Right lobe of liver (tissue), 6 donors: ENCODE data around the gene KRTAP4-3. TPM values are rescaled to one million over a fixed set of nuclear protein-coding genes. Genes with fewer than 3 reads are reported as not detected.
"Not testable (repeated sequence)": the region's sequence is repeated elsewhere in the genome, so short reads cannot be mapped to it uniquely, and the experiment has no call there.

Experiments used
- ATAC-seq, 4 donors: fragments of 200-7000 bp; cut with Tn5 transposase; one replicate each; pipeline ENCODE4 v1.9.1; 2020; ENCODE audit warnings: mild to moderate bottlenecking in 4 of 4, moderate library complexity in 4 of 4
- DNase-seq, 3 donors: peaks; one replicate each; pipeline ENCODE4 v3.0.0-alpha.2; 2020
- H3K27ac ChIP-seq, 3 donors: fragments of 200-600 bp; one replicate each; pipeline ENCODE4 v1.8.0; 2022
- H3K27me3 ChIP-seq, 2 donors: fragments of 200-600 bp; one replicate each; pipeline ENCODE4 v1.8.0; 2022
- H3K36me3 ChIP-seq, 4 donors: fragments of 200-600 bp; sonication (generic) in 1 of 4; one replicate each; pipeline versions ENCODE4 v1.5.1 to v1.8.0; 2017 to 2022; ENCODE audit warnings: control low read depth in 1 of 4
- H3K4me1 ChIP-seq, 4 donors: fragments of 200-600 bp; sonication (generic) in 1 of 4; one replicate each; pipeline versions ENCODE4 v1.5.1 to v1.8.0; 2017 to 2022; ENCODE audit warnings: control low read depth in 1 of 4
- H3K4me3 ChIP-seq, 3 donors: fragments of 200-600 bp; one replicate each; pipeline ENCODE4 v1.8.0; 2022
- H3K9me3 ChIP-seq, 4 donors: fragments of 200-600 bp; sonication (generic) in 1 of 4; one replicate each; pipeline versions ENCODE4 v1.5.1 to v1.8.0; 2017 to 2022; ENCODE audit warnings: control low read depth in 1 of 4
- CTCF ChIP-seq, 4 donors: fragments of 200-600 bp in 3 of 4; fragments of 450-650 bp in 1 of 4; IDR thresholded peaks; one replicate each; pipeline versions ENCODE4 v1.5.1 to v1.8.0; 2016 to 2022; ENCODE audit warnings: antibody characterized with exemption in 4 of 4, mild to moderate bottlenecking in 2 of 4
- POLR2A ChIP-seq: fragments of 450-650 bp; IDR thresholded peaks from one replicate; pipeline ENCODE4 v1.6.1; 2017; ENCODE audit warnings: antibody characterized with exemption, mild to moderate bottlenecking
- WGBS: methylation state at CpG from one replicate; pipeline ENCODE4 v1.1.6; 2018; ENCODE audit warnings: low coverage, low lambda C conversion rate; ENCODE audit not compliant: insufficient coverage; ENCODE audit errors: missing lambda C conversion rate; 5-methylcytosine and 5-hydroxymethylcytosine counted together
- intact Hi-C, 2 donors: fragments of 100-400 bp; cut with DNase I; formaldehyde crosslinking; loops; one replicate each; pipeline versions ENCODE4 v1.11.2 to v1.14.1; 2022
- total RNA-seq, 6 experiments: library from RNA; depleted of rRNA in 2 of 6; stranded (reverse); fragments of >200 nt in 2 of 6; fragmentation: NEBNext Ultra II Directional in 3 of 6; extraction: Animal tissue kit (Norgen Biotek cat#: 25700) in 3 of 6; gene quantifications; one replicate each; pipeline versions ENCODE4 v1.1.0 to v1.2.4, GENCODE V29; 2016 to 2023
- donor health status: DM: no; HTN: yes; CAD: no.
- donor health status: DM: no; HTN: no; CAD: no.
- donor health status: DM: no; HTN: no; CAD: no.
- donor health status: DM: no; HTN: yes; CAD: no.
- donor health status: DM: no; HTN: yes; CAD: no.

Gene KRTAP4-3
- total RNA-seq, 6 experiments from 2014 or later = not detected

GRCh38 chr17:41126412-41126811, 41.6 kb downstream of the KRTAP4-3 start:
- WGBS = 51% methylated on average over 3 of the region's 3 CpGs
- DNase-seq (no peak), ATAC-seq (no peak)

GRCh38 chr17:41125064-41125463, 43.0 kb downstream of the KRTAP4-3 start:
- no peak overlapping the region for H3K4me3 ChIP-seq
- TF ChIP-seq POLR2A (no peak), CTCF (IDR thresholded peaks at IDR 0.05) (no peak)
- intact Hi-C loops = no loop called here
- H3K9me3 ChIP-seq = no peaks in the 10 kb centered on the region
- no peaks in the 10 kb centered on the region for H3K36me3 ChIP-seq
- ATAC-seq (no peak), DNase-seq (no peak)
- H3K27me3 ChIP-seq = no peaks in the 10 kb centered on the region
- no peaks in the 10 kb centered on the region for H3K4me1 ChIP-seq
- no peak overlapping the region for H3K27ac ChIP-seq
- WGBS = 58% methylated on average over 2 of the region's 2 CpGs

More at GRCh38 chr17:41126412-41126811, 41.6 kb downstream of the KRTAP4-3 start:
- H3K36me3 ChIP-seq = no peaks in the 10 kb centered on the region
- no peaks in the 10 kb centered on the region for H3K9me3 ChIP-seq
- no peaks in the 10 kb centered on the region for H3K27me3 ChIP-seq
- TF ChIP-seq POLR2A = no peak
- TF ChIP-seq CTCF (IDR thresholded peaks at IDR 0.05) = no peak
- no peak overlapping the region for H3K4me3 ChIP-seq
- intact Hi-C loops = no loop called here
- H3K27ac ChIP-seq = no peak overlapping the region
- H3K4me1 ChIP-seq = no peaks in the 10 kb centered on the region

GRCh38 chr17:41123991-41124371, 44.0 kb downstream of the KRTAP4-3 start, which contains the start of gene KRTAP4-12:
TSS of gene KRTAP4-12 (minus strand) at chr17:41124182. CDS start at chr17:41124122, 60 bp downstream.
- H3K4me3 ChIP-seq, ATAC-seq, H3K4me1 ChIP-seq, DNase-seq, H3K36me3 ChIP-seq, intact Hi-C loops, H3K27ac ChIP-seq, H3K27me3 ChIP-seq, H3K9me3 ChIP-seq: not testable (repeated sequence)
- WGBS = 48% methylated on average over 3 of the region's 3 CpGs

GRCh38 chr17:41123292-41123990, 44.6 kb downstream of the KRTAP4-3 start:
- H3K4me1 ChIP-seq, intact Hi-C loops, ATAC-seq, DNase-seq, H3K36me3 ChIP-seq, H3K27me3 ChIP-seq, H3K9me3 ChIP-seq, H3K4me3 ChIP-seq, H3K27ac ChIP-seq: not testable (repeated sequence)
- WGBS = 73% methylated on average over 5 of the region's 12 CpGs

GRCh38 chr17:41121742-41122141, 46.3 kb downstream of the KRTAP4-3 start:
- TF ChIP-seq POLR2A = no peak
- no peak for TF ChIP-seq CTCF (IDR thresholded peaks at IDR 0.05)
- Histone ChIP-seq H3K27ac (no peak overlapping the region), H3K4me3 (no peak overlapping the region), H3K36me3 (no peaks in the 10 kb centered on the region), H3K27me3 (no peaks in the 10 kb centered on the region), H3K9me3 (no peaks in the 10 kb centered on the region), H3K4me1 (no peaks in the 10 kb centered on the region)
- DNase-seq = no peak
- ATAC-seq = no peak
- intact Hi-C loops = no loop called here
- 50% methylated on average over 1 of the region's 2 CpGs for WGBS

GRCh38 chr17:41119696-41120690, 48.0 kb downstream of the KRTAP4-3 start:
- intact Hi-C loops, H3K36me3 ChIP-seq, H3K27me3 ChIP-seq, H3K4me1 ChIP-seq, ATAC-seq, H3K9me3 ChIP-seq, H3K27ac ChIP-seq, DNase-seq, H3K4me3 ChIP-seq: not testable (repeated sequence)
- 34% methylated on average over 11 of the region's 11 CpGs for WGBS
